22Rv1 (cell line): ENCODE data around the gene ACAP2.

Source experiments
- ZFX ChIP-seq: fragments of 450-650 bp; IDR thresholded peaks from 2 replicates; pipeline ENCODE4 v1.6.1; 2017; ENCODE audit warnings: antibody characterized with exemption, borderline replicate concordance
- TF ChIP-seq, protein P1 (sequence below): fragments of 450-650 bp; IDR thresholded peaks from 2 replicates; pipeline ENCODE4 v1.5.1; 2017; ENCODE audit warnings: mild to moderate bottlenecking

- TF ChIP-seq, protein P1, sequence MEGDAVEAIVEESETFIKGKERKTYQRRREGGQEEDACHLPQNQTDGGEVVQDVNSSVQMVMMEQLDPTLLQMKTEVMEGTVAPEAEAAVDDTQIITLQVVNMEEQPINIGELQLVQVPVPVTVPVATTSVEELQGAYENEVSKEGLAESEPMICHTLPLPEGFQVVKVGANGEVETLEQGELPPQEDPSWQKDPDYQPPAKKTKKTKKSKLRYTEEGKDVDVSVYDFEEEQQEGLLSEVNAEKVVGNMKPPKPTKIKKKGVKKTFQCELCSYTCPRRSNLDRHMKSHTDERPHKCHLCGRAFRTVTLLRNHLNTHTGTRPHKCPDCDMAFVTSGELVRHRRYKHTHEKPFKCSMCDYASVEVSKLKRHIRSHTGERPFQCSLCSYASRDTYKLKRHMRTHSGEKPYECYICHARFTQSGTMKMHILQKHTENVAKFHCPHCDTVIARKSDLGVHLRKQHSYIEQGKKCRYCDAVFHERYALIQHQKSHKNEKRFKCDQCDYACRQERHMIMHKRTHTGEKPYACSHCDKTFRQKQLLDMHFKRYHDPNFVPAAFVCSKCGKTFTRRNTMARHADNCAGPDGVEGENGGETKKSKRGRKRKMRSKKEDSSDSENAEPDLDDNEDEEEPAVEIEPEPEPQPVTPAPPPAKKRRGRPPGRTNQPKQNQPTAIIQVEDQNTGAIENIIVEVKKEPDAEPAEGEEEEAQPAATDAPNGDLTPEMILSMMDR, result peak; percentile 9; the same call in 1 of the 2 replicates
- no peak for TF ChIP-seq ZFX
Measured at GRCh38 chr3:195441992-195442572, 738 bp downstream of the ACAP2 start.
